ENCODE measurements around the gene TOE1. TPM values are rescaled to one million over a fixed set of nuclear protein-coding genes. Genes with fewer than 3 reads are reported as not detected.
A peak's percentile ranks its signal among the peaks of the same experiment; 100 is the strongest.

The TOE1 gene
- total RNA-seq, 1 experiment from 2014 or later = 13.3 TPM

GRCh38 chr1:45334308-45335245, 5.4 kb upstream of the TOE1 start:
- Mint-ChIP-seq H3K4me3 (ENCODE audit: unreplicated experiment) (no peak overlapping the region), H3K27me3 (ENCODE audit: insufficient read depth, unreplicated experiment) (no peaks in the 10 kb centered on the region), H3K27ac (ENCODE audit: low read depth, unreplicated experiment) (peak overlapping the region; percentile 18), H3K36me3 (ENCODE audit: insufficient read depth, unreplicated experiment) (peaks cover 17% of the 10 kb centered on the region), H3K9me3 (ENCODE audit: unreplicated experiment) (no peaks in the 10 kb centered on the region), H3K4me1 (ENCODE audit: insufficient read depth, unreplicated experiment) (peaks cover 2% of the 10 kb centered on the region)
- no TSS peak for BruUV-seq (replicated peaks)
- POLR2A ChIA-PET = no interaction called here
- intact Hi-C loops (cut with micrococcal nuclease) = no loop called here
- CTCF ChIA-PET = no interaction called here
- no peak for TF ChIP-seq CTCF (IDR thresholded peaks at IDR 0.05; ENCODE audit: unreplicated experiment)
- DNase-seq (ENCODE audit: unreplicated experiment) = no peak

GRCh38 chr1:45335855-45336324, 4.1 kb upstream of the TOE1 start:
- POLR2A ChIA-PET = interaction anchor here (0.6 kb wide), 1 partner anchor 33 kb away, joined by 4 read pairs; no protein-coding TSS in a partner anchor
- intact Hi-C loops (cut with micrococcal nuclease) = no loop called here

GRCh38 chr1:45337630-45338325, 2.2 kb upstream of the TOE1 start:
- Mint-ChIP-seq H3K9me3 (ENCODE audit: unreplicated experiment) (no peaks in the 10 kb centered on the region), H3K4me3 (ENCODE audit: unreplicated experiment) (no peak overlapping the region), H3K27me3 (ENCODE audit: insufficient read depth, unreplicated experiment) (no peaks in the 10 kb centered on the region), H3K27ac (ENCODE audit: low read depth, unreplicated experiment) (no peak overlapping the region), H3K4me1 (ENCODE audit: insufficient read depth, unreplicated experiment) (peaks cover 4% of the 10 kb centered on the region), H3K36me3 (ENCODE audit: insufficient read depth, unreplicated experiment) (peaks cover 19% of the 10 kb centered on the region)
- BruUV-seq (replicated peaks) = no TSS peak
- intact Hi-C loops (cut with micrococcal nuclease) = no loop called here
- POLR2A ChIA-PET = interaction anchor here (0.7 to 1.8 kb wide), 2 partner anchors 34 to 137 kb away, joined by 3 to 7 read pairs; no protein-coding TSS in a partner anchor
- TF ChIP-seq CTCF (IDR thresholded peaks at IDR 0.05; ENCODE audit: unreplicated experiment) = no peak
- CTCF ChIA-PET = interaction anchor here (1.2 to 5.0 kb wide), 3 partner anchors 11 to 155 kb away, joined by 3 to 51 read pairs (median 15); partner anchors contain the start of gene TESK2
- no peak for DNase-seq (ENCODE audit: unreplicated experiment)

More at GRCh38 chr1:45335855-45336324, 4.1 kb upstream of the TOE1 start:
- no TSS peak for BruUV-seq (replicated peaks)
- no peaks in the 10 kb centered on the region for H3K27me3 Mint-ChIP-seq (ENCODE audit: insufficient read depth, unreplicated experiment)
- no peak for DNase-seq (ENCODE audit: unreplicated experiment)
- TF ChIP-seq CTCF (IDR thresholded peaks at IDR 0.05; ENCODE audit: unreplicated experiment) = no peak
- H3K27ac Mint-ChIP-seq (ENCODE audit: low read depth, unreplicated experiment) = no peak overlapping the region
- no peaks in the 10 kb centered on the region for H3K4me1 Mint-ChIP-seq (ENCODE audit: insufficient read depth, unreplicated experiment)
- H3K9me3 Mint-ChIP-seq (ENCODE audit: unreplicated experiment) = no peaks in the 10 kb centered on the region
- H3K4me3 Mint-ChIP-seq (ENCODE audit: unreplicated experiment) = no peak overlapping the region
- CTCF ChIA-PET = interaction anchor here (0.6 kb wide), 2 partner anchors 143 to 293 kb away, joined by 3 read pairs; no protein-coding TSS in a partner anchor
- H3K36me3 Mint-ChIP-seq (ENCODE audit: insufficient read depth, unreplicated experiment) = peaks cover 17% of the 10 kb centered on the region
